Effector memory CD8-positive, alpha-beta T cell (primary cell): ENCODE results near the gene ANGEL2.
"Not testable (repeated sequence)": the region's sequence is repeated elsewhere in the genome, so short reads cannot be mapped to it uniquely, and the experiment has no call there.

Experiments
- ATAC-seq: fragments of 150-1000 bp; cut with Tn5 transposase; replicated peaks from 2 replicates; pipeline ENCODE4 v1.10.0; 2021; ENCODE audit warnings: mild to moderate bottlenecking, moderate library complexity
- DNase-seq, 3 experiments: peaks; one replicate each; pipeline ENCODE4 v3.0.0; 2021
- H3K27ac Mint-ChIP-seq, 2 donors: one replicate each; pipeline ENCODE4 v1.8.0; 2022; ENCODE audit warnings: mild to moderate bottlenecking in 2 of 2, mixed read lengths in 2 of 2, moderate library complexity in 2 of 2
- H3K27me3 Mint-ChIP-seq, 2 donors: one replicate each; pipeline ENCODE4 v1.8.0; 2022; ENCODE audit warnings: mixed read lengths in 2 of 2
- H3K36me3 Mint-ChIP-seq: one replicate; pipeline ENCODE4 v1.8.0; 2022; ENCODE audit warnings: mild to moderate bottlenecking, moderate library complexity, mixed read lengths; ENCODE audit not compliant: insufficient read depth
- H3K4me1 Mint-ChIP-seq, 2 donors: one replicate each; pipeline ENCODE4 v1.8.0; 2022; ENCODE audit warnings: low read depth in 2 of 2, mixed read lengths in 2 of 2
- H3K4me3 Mint-ChIP-seq, 2 donors: one replicate each; pipeline ENCODE4 v1.8.0; 2022; ENCODE audit warnings: mild to moderate bottlenecking in 2 of 2, mixed read lengths in 2 of 2, moderate library complexity in 2 of 2
- H3K9me3 Mint-ChIP-seq, 2 donors: one replicate each; pipeline ENCODE4 v1.8.0; 2022; ENCODE audit warnings: mixed read lengths in 2 of 2

The ANGEL2 gene

GRCh38 chr1:213045321-213046226, 29.9 kb upstream of the ANGEL2 start:
- peaks cover 13 to 23% of the 10 kb centered on the region in 2 donors for H3K27me3 Mint-ChIP-seq
- H3K4me1 Mint-ChIP-seq = peaks cover 7 to 12% of the 10 kb centered on the region in 2 donors
- H3K36me3 Mint-ChIP-seq, H3K27ac Mint-ChIP-seq, ATAC-seq, H3K9me3 Mint-ChIP-seq, H3K4me3 Mint-ChIP-seq, DNase-seq: not testable (repeated sequence)

GRCh38 chr1:213041443-213041842, 25.8 kb upstream of the ANGEL2 start:
- Mint-ChIP-seq H3K27me3 (peaks cover 5 to 16% of the 10 kb centered on the region in 2 donors), H3K27ac (no peak overlapping the region), H3K4me3 (no peak overlapping the region), H3K36me3 (no peaks in the 10 kb centered on the region), H3K9me3 (no peaks in the 10 kb centered on the region), H3K4me1 (peaks cover 1 to 5% of the 10 kb centered on the region in 2 donors)
- DNase-seq (no peak), ATAC-seq (no peak)

- Mint-ChIP-seq H3K4me1 (no peaks in the 10 kb centered on the region), H3K27ac (no peak overlapping the region), H3K4me3 (no peak overlapping the region), H3K27me3 (peaks cover 37 to 59% of the 10 kb centered on the region in 2 donors), H3K9me3 (no peaks in the 10 kb centered on the region), H3K36me3 (peaks cover 3% of the 10 kb centered on the region)
- ATAC-seq (no peak), DNase-seq (no peak)
Measured at GRCh38 chr1:213035573-213035972, 19.9 kb upstream of the ANGEL2 start.

- ATAC-seq (no peak), DNase-seq (no peak)
- no peak overlapping the region for H3K27ac Mint-ChIP-seq
- H3K4me1 Mint-ChIP-seq = no peaks in the 10 kb centered on the region
- peaks cover 45 to 67% of the 10 kb centered on the region in 2 donors for H3K27me3 Mint-ChIP-seq
- H3K4me3 Mint-ChIP-seq = no peak overlapping the region
- no peaks in the 10 kb centered on the region for H3K9me3 Mint-ChIP-seq
- peaks cover 3% of the 10 kb centered on the region for H3K36me3 Mint-ChIP-seq
Measured at GRCh38 chr1:213034713-213035112, 19.0 kb upstream of the ANGEL2 start.

- H3K27me3 Mint-ChIP-seq = peaks cover 59 to 77% of the 10 kb centered on the region in 2 donors
Measured at GRCh38 chr1:213032651-213033050, 17.0 kb upstream of the ANGEL2 start.

GRCh38 chr1:213027024-213027423, 11.4 kb upstream of the ANGEL2 start:
- peaks cover 74 to 79% of the 10 kb centered on the region in 2 donors for H3K27me3 Mint-ChIP-seq
- ATAC-seq = not testable (repeated sequence)

More at GRCh38 chr1:213032651-213033050, 17.0 kb upstream of the ANGEL2 start:
- H3K27ac Mint-ChIP-seq = no peak overlapping the region
- H3K4me1 Mint-ChIP-seq = no peaks in the 10 kb centered on the region
- no peaks in the 10 kb centered on the region for H3K9me3 Mint-ChIP-seq
- ATAC-seq (no peak), DNase-seq (no peak)
- peaks cover 3% of the 10 kb centered on the region for H3K36me3 Mint-ChIP-seq
- H3K4me3 Mint-ChIP-seq = no peak overlapping the region

GRCh38 chr1:213020016-213020415, 4.3 kb upstream of the ANGEL2 start:
- DNase-seq (no peak), ATAC-seq (no peak)
- Mint-ChIP-seq H3K4me1 (peaks cover 3 to 5% of the 10 kb centered on the region in 2 donors), H3K36me3 (peaks cover 8% of the 10 kb centered on the region), H3K27me3 (peaks cover 14 to 16% of the 10 kb centered on the region in 2 donors), H3K27ac (no peak overlapping the region), H3K9me3 (no peaks in the 10 kb centered on the region), H3K4me3 (no peak overlapping the region)

More at GRCh38 chr1:213027024-213027423, 11.4 kb upstream of the ANGEL2 start:
- DNase-seq, H3K4me3 Mint-ChIP-seq, H3K27ac Mint-ChIP-seq, H3K4me1 Mint-ChIP-seq, H3K36me3 Mint-ChIP-seq, H3K9me3 Mint-ChIP-seq: not testable (repeated sequence)

GRCh38 chr1:213019450-213019849, 3.8 kb upstream of the ANGEL2 start:
- Mint-ChIP-seq H3K27ac (no peak overlapping the region), H3K4me3 (no peak overlapping the region), H3K4me1 (peaks cover 5% of the 10 kb centered on the region in 2 donors), H3K9me3 (no peaks in the 10 kb centered on the region), H3K36me3 (peaks cover 13% of the 10 kb centered on the region), H3K27me3 (peaks cover 10 to 12% of the 10 kb centered on the region in 2 donors)
- ATAC-seq = no peak
- no peak for DNase-seq

GRCh38 chr1:213017447-213018273, 2.0 kb upstream of the ANGEL2 start:
- no peak for ATAC-seq
- Mint-ChIP-seq H3K36me3 (peaks cover 14% of the 10 kb centered on the region), H3K4me3 (no peak overlapping the region)

GRCh38 chr1:213014642-213015041, 1.0 kb downstream of the ANGEL2 start:
- peak overlapping the region; percentile 99 to 100 for H3K27ac Mint-ChIP-seq
- H3K4me1 Mint-ChIP-seq = peaks cover 19 to 34% of the 10 kb centered on the region in 2 donors
- no peak for ATAC-seq
- H3K27me3 Mint-ChIP-seq = no peaks in the 10 kb centered on the region
- no peak for DNase-seq
- H3K4me3 Mint-ChIP-seq = peak overlapping the region; percentile 99 to 100
- no peaks in the 10 kb centered on the region for H3K9me3 Mint-ChIP-seq
- peaks cover 30% of the 10 kb centered on the region for H3K36me3 Mint-ChIP-seq

More at GRCh38 chr1:213017447-213018273, 2.0 kb upstream of the ANGEL2 start:
- Mint-ChIP-seq H3K27me3 (no peaks in the 10 kb centered on the region), H3K9me3 (no peaks in the 10 kb centered on the region), H3K4me1 (peaks cover 11 to 18% of the 10 kb centered on the region in 2 donors), H3K27ac (no peak overlapping the region)
- DNase-seq = no peak

- Mint-ChIP-seq H3K9me3 (no peaks in the 10 kb centered on the region), H3K36me3 (peaks cover 53% of the 10 kb centered on the region), H3K27ac (peak overlapping the region; percentile 29 to 81), H3K27me3 (no peaks in the 10 kb centered on the region), H3K4me1 (peaks cover 21 to 37% of the 10 kb centered on the region in 2 donors), H3K4me3 (peak overlapping the region; percentile 49 to 65)
- ATAC-seq (peak; percentile 99), DNase-seq (peak in 1 of 3 experiments; percentile 4)
Measured at GRCh38 chr1:213008564-213008963, 7.1 kb downstream of the ANGEL2 start.

- H3K27ac Mint-ChIP-seq = peak overlapping the region in 1 of 2 donors; percentile 67
Measured at GRCh38 chr1:213003256-213003655, 12.4 kb downstream of the ANGEL2 start.

GRCh38 chr1:212994926-212995325, 20.7 kb downstream of the ANGEL2 start:
- no peak for DNase-seq
- no peak for ATAC-seq
- Mint-ChIP-seq H3K4me1 (peaks cover 1 to 7% of the 10 kb centered on the region in 2 donors), H3K9me3 (no peaks in the 10 kb centered on the region), H3K27ac (no peak overlapping the region), H3K27me3 (no peaks in the 10 kb centered on the region), H3K36me3 (peaks cover 58% of the 10 kb centered on the region), H3K4me3 (no peak overlapping the region)

More at GRCh38 chr1:213003256-213003655, 12.4 kb downstream of the ANGEL2 start:
- peaks cover 51% of the 10 kb centered on the region for H3K36me3 Mint-ChIP-seq
- no peaks in the 10 kb centered on the region for H3K27me3 Mint-ChIP-seq
- H3K4me1 Mint-ChIP-seq = peaks cover 6 to 8% of the 10 kb centered on the region in 2 donors
- ATAC-seq (no peak), DNase-seq (no peak)
- H3K9me3 Mint-ChIP-seq = no peaks in the 10 kb centered on the region
- no peak overlapping the region for H3K4me3 Mint-ChIP-seq
